K562 (cell line): ENCODE data around the gene UCKL1. TPM values are rescaled to one million over a fixed set of nuclear protein-coding genes. Genes with fewer than 3 reads are reported as not detected.

ENCODE experiments used
- ATF7 ChIP-seq: fragments of 450-650 bp; IDR thresholded peaks from 2 replicates; pipeline ENCODE4 v1.7.1; 2014; ENCODE audit warnings: mild to moderate bottlenecking, moderate library complexity
- ETV1 ChIP-seq: fragments of 450-650 bp; conservative IDR thresholded peaks from 2 replicates; pipeline ENCODE4 v1.6.1; 2016; ENCODE audit warnings: missing genetic modification characterization, control low read depth, low read depth, missing compliant biosample characterization
- ETV6 ChIP-seq, 3 experiments: fragments of 150-350 bp in 1 of 3; sonication (generic) in 1 of 3; formaldehyde crosslinking in 1 of 3; IDR thresholded peaks; 2 replicates each; pipeline versions ENCODE4 v1.6.1 to v1.8.0; 2014 to 2022; ENCODE audit warnings: borderline replicate concordance in 2 of 3, low read depth in 2 of 3, antibody characterized with exemption in 1 of 3, low read length in 1 of 3, mild to moderate bottlenecking in 1 of 3, missing genetic modification reagents in 1 of 3
- FIP1L1 ChIP-seq: fragments of 200-400 bp; formaldehyde crosslinking; IDR thresholded peaks from 2 replicates; pipeline ENCODE4 v1.6.1; 2018; ENCODE audit warnings: mild to moderate bottlenecking, low read depth, low read length; ENCODE audit not compliant: poor library complexity, severe bottlenecking
- GABPB2 ChIP-seq: fragments of 250-450 bp; sonication (Bioruptor Pico); conservative IDR thresholded peaks from 2 replicates; pipeline ENCODE4 v1.5.1; 2021; ENCODE audit warnings: mild to moderate bottlenecking
- GTF2E2 ChIP-seq: fragments of 200-800 bp; sonication (Bioruptor generic); IDR thresholded peaks from 2 replicates; pipeline ENCODE4 v1.6.1; 2016; ENCODE audit warnings: missing genetic modification characterization, missing compliant biosample characterization
- MAZ ChIP-seq, 2 experiments: fragments of 450-650 bp in 1 of 2; sonication (generic) in 1 of 2; formaldehyde crosslinking; IDR thresholded peaks in 1 of 2; conservative IDR thresholded peaks in 1 of 2; 2 replicates each; pipeline versions ENCODE4 v1.4.0 to v1.5.0; 2020; ENCODE audit warnings: mild to moderate bottlenecking in 1 of 2, missing genetic modification reagents in 1 of 2
- NCOA1 ChIP-seq: fragments of 450-650 bp; IDR thresholded peaks from 2 replicates; pipeline ENCODE4 v1.6.1; 2016; ENCODE audit warnings: low read depth
- NFE2L1 ChIP-seq: fragments of 450-650 bp; IDR thresholded peaks from 2 replicates; pipeline ENCODE4 v1.6.1; 2016; ENCODE audit warnings: missing genetic modification characterization, low read depth, mild to moderate bottlenecking, missing compliant biosample characterization, moderate library complexity, borderline replicate concordance
- NFYB ChIP-seq: IDR thresholded peaks from 2 replicates; pipeline ENCODE4 v1.6.1; 2011; ENCODE audit warnings: mild to moderate bottlenecking, moderate library complexity; ENCODE audit not compliant: insufficient read length; ENCODE audit errors: extremely low read depth
- PHB2 ChIP-seq: fragments of 450-650 bp; IDR thresholded peaks from 2 replicates; pipeline ENCODE4 v1.6.1; 2017; ENCODE audit warnings: low read depth
- PHF8 ChIP-seq: fragments of 200-600 bp; sonication (generic); IDR thresholded peaks from 2 replicates; pipeline ENCODE4 v1.6.1; 2012; ENCODE audit warnings: mixed run types, mild to moderate bottlenecking, inconsistent platforms, low read length, moderate library complexity, borderline replicate concordance
- RB1 ChIP-seq: fragments of 450-650 bp; IDR thresholded peaks from 2 replicates; pipeline ENCODE4 v1.6.1; 2017; ENCODE audit warnings: low read depth, mild to moderate bottlenecking
- SUPT5H ChIP-seq: fragments of 450-650 bp; IDR thresholded peaks from 2 replicates; pipeline ENCODE4 v1.6.1; 2016
- ZC3H11A ChIP-seq: IDR thresholded peaks from 2 replicates; pipeline ENCODE4 v1.6.1; 2012; ENCODE audit warnings: low read depth, low read length, improper control_type of control experiment
- ZFP36 ChIP-seq: fragments of 150-350 bp; IDR thresholded peaks from 2 replicates; pipeline ENCODE4 v1.6.1; 2018; ENCODE audit warnings: low read length, low read depth; ENCODE audit not compliant: partially characterized antibody
- ZNF121 ChIP-seq: sonication (generic); formaldehyde crosslinking; conservative IDR thresholded peaks from 2 replicates; pipeline ENCODE4 v1.8.0; 2022; ENCODE audit warnings: missing genetic modification reagents
- ZNF778 ChIP-seq: fragments of 450-650 bp; formaldehyde crosslinking; IDR thresholded peaks from 2 replicates; pipeline ENCODE4 v1.4.0; 2020; ENCODE audit warnings: mild to moderate bottlenecking, moderate library complexity
- polyA plus RNA-seq, 8 experiments: library from polyadenylated mRNA; depleted of rRNA in 4 of 8; stranded (reverse) in 5 of 8; unstranded in 3 of 8; fragments of >200 nt; fragmentation: Nextera tagmentation in 2 of 8; fragmentation: Illumina TruSeq in 1 of 8; extraction: Ambion mirVana in 2 of 8; extraction: Trizol in 1 of 8; gene quantifications; 2 replicates each; pipeline versions ENCODE4 v1.2.1 to v1.2.3, GENCODE V29; 2011 to 2014; ENCODE audit warnings: inconsistent platforms in 1 of 8, missing spikeins in 1 of 8
- total RNA-seq, 7 experiments: library from RNA; depleted of rRNA in 6 of 7; stranded (reverse); fragments of >200 nt in 6 of 7; fragmentation: Illumina TruSeq in 2 of 7; extraction: Trizol in 2 of 7; gene quantifications; 2 replicates each; pipeline versions ENCODE4 v1.2.1 to v1.2.3, GENCODE V29; 2011 to 2021; ENCODE audit warnings: low replicate concordance in 1 of 7
- TF ChIP-seq, protein P1 (sequence below): fragments of 250-450 bp; sonication (Bioruptor Pico); IDR thresholded peaks from 2 replicates; pipeline ENCODE4 v1.4.0; 2020
- TF ChIP-seq, protein P2 (sequence below): sonication (generic); formaldehyde crosslinking; IDR thresholded peaks from 2 replicates; pipeline ENCODE4 v1.8.0; 2023; ENCODE audit warnings: mild to moderate bottlenecking, missing genetic modification reagents
- TF ChIP-seq, protein P3 (sequence below): fragments of 250-450 bp; sonication (Bioruptor Pico); IDR thresholded peaks from 2 replicates; pipeline ENCODE4 v1.8.0; 2021; ENCODE audit warnings: moderate library complexity, mild to moderate bottlenecking, inconsistent platforms
- TF ChIP-seq, protein P4 (sequence below): sonication (generic); formaldehyde crosslinking; IDR thresholded peaks from 2 replicates; pipeline ENCODE4 v1.8.0; 2022; ENCODE audit warnings: mild to moderate bottlenecking, missing genetic modification reagents
- TF ChIP-seq, protein P5 (sequence below): fragments of 450-650 bp; formaldehyde crosslinking; IDR thresholded peaks from 2 replicates; pipeline ENCODE4 v1.4.0; 2022; ENCODE audit warnings: missing genetic modification characterization

UCKL1 gene
- total and polyA plus RNA-seq, 9 of the 15 experiments (the other 6 are each of a cell fraction or from before 2014, with no cell fraction given) = 3.1 to 52.8 (median 24.2) TPM

DNA sequence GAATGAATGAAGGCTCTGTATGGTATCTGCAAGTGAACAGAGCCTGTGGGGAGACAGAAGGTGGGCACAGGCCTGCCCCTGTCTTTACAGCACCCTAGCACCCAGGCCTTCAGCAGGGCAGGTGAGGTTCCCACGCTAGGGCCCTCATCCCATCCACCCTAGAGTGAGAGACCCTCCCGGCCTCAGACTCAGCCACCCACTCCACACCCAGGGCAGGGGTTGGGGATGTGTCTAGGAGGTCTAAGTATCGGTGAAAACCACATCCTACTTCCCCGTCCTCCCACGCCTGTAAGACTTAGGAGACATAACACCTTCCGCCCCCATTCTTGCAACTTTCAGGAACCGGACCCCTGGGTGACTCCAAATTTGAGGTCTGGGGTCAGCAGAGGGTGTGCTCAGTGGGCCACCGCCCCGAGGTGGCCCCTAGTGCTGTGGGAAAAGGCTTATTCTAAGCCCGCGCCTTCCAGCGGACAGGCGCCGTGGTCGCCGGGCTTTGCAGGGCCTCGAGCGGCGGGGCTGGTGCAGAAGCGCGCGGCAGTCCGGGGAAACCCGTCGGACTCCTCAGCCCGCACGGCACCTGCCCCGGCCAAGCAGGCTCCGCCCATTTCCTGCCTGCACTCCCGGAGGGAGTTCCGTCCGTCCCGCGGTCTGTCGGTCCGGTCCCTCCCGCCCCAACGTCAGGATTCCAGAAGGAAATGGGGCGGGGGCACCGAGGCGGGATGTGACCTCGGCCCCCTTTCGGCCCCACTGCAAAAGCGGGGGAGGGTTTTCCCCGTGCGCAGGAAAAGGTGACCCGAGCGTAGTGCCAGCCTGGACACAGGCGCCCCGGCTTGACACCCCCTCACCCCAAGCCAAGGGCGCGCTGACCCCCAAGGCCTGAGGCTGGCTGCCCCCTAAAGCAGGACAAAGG is 22.4 kb upstream of the UCKL1 start (continued):
- TF ChIP-seq, protein P1, sequence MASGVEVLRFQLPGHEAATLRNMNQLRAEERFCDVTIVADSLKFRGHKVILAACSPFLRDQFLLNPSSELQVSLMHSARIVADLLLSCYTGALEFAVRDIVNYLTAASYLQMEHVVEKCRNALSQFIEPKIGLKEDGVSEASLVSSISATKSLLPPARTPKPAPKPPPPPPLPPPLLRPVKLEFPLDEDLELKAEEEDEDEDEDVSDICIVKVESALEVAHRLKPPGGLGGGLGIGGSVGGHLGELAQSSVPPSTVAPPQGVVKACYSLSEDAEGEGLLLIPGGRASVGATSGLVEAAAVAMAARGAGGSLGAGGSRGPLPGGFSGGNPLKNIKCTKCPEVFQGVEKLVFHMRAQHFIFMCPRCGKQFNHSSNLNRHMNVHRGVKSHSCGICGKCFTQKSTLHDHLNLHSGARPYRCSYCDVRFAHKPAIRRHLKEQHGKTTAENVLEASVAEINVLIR = no peak
- TF ChIP-seq NFYB (no peak), RB1 (0 out of 2 replicates have a peak, but pooled peaks have one; percentile 28), PHF8 (peak; percentile 41; the same call in 1 of the 2 replicates), PHB2 (no peak), ATF7 (peak; percentile 33; the same call in 1 of the 2 replicates), NCOA1 (no peak), GTF2E2 (tag) (no peak), ZNF121 (CRISPR knock-in tag) (no peak), FIP1L1 (no peak), ZC3H11A (no peak), ETV1 (tag) (0 out of 2 replicates have a peak, but pooled peaks have one; percentile 13), ETV6 (IDR thresholded peaks at IDR 0.05; ENCODE audit: borderline replicate concordance in 1 of 2, low read depth in 2 of 2, low read length in 1 of 2) (peak in 1 of 2 experiments; percentile 73; a peak in 1 of 4 replicates), ETV6 (CRISPR knock-in tag; IDR thresholded peaks at IDR 0.05; ENCODE audit: borderline replicate concordance) (no peak), GABPB2 (no peak), NFE2L1 (tag) (no peak), ZNF778 (CRISPR knock-in tag) (no peak), SUPT5H (peak; percentile 55), ZFP36 (no peak), MAZ (CRISPR knock-in tag; conservative IDR thresholded peaks at IDR 0.05 in 1 of 2, IDR thresholded peaks at IDR 0.05 in 1 of 2) (peak; percentile 60 to 86)
- TF ChIP-seq, protein P2, sequence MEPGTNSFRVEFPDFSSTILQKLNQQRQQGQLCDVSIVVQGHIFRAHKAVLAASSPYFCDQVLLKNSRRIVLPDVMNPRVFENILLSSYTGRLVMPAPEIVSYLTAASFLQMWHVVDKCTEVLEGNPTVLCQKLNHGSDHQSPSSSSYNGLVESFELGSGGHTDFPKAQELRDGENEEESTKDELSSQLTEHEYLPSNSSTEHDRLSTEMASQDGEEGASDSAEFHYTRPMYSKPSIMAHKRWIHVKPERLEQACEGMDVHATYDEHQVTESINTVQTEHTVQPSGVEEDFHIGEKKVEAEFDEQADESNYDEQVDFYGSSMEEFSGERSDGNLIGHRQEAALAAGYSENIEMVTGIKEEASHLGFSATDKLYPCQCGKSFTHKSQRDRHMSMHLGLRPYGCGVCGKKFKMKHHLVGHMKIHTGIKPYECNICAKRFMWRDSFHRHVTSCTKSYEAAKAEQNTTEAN = no peak
- TF ChIP-seq, protein P3, sequence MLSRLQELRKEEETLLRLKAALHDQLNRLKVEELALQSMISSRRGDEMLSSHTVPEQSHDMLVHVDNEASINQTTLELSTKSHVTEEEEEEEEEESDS (CRISPR knock-in tag) = no peak
- TF ChIP-seq, protein P4, sequence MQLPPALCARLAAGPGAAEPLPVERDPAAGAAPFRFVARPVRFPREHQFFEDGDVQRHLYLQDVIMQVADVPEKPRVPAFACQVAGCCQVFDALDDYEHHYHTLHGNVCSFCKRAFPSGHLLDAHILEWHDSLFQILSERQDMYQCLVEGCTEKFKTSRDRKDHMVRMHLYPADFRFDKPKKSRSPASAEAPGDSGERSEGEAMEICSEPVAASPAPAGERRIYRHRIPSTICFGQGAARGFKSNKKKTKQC (CRISPR knock-in tag) = no peak
- TF ChIP-seq, protein P5, sequence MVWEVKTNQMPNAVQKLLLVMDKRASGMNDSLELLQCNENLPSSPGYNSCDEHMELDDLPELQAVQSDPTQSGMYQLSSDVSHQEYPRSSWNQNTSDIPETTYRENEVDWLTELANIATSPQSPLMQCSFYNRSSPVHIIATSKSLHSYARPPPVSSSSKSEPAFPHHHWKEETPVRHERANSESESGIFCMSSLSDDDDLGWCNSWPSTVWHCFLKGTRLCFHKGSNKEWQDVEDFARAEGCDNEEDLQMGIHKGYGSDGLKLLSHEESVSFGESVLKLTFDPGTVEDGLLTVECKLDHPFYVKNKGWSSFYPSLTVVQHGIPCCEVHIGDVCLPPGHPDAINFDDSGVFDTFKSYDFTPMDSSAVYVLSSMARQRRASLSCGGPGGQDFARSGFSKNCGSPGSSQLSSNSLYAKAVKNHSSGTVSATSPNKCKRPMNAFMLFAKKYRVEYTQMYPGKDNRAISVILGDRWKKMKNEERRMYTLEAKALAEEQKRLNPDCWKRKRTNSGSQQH (CRISPR knock-in tag) = no peak
